Measurements from ENCODE around the gene C16orf74. TPM values are rescaled to one million over a fixed set of nuclear protein-coding genes. Genes with fewer than 3 reads are reported as not detected.
A peak's percentile ranks its signal among the peaks of the same experiment; 100 is the strongest.

Gene C16orf74
- total and polyA plus RNA-seq, 8 donors = 0.37 to 1.3 (median 0.72) TPM

DNA sequence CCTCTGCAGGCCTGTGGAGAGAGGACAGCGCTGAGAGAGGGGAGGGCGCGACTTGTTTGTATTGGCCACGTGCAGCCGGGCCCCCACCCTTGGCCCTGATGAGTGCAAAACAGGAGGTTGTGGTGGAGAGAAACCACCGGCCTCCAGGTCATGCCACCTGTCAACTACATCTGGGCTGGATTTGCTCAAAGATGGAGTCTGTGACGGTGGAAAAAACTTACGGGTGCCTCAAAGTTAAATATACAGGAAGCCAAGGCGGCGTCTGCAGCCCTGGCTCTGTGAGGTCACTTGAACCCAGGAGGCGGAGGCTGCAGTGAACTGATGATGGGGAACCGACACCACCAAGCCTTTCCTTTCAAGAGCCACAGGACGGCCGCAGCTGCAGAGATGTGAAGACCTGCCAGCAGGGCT lies 15.7 kb downstream of the C16orf74 start:
- DNase-seq (no peak), ATAC-seq (peak in 3 of 4 donors; percentile 18 to 32 (median 28)), FAIRE-seq (no peak)
- Histone ChIP-seq H3K27ac (no peak overlapping the region), H3K36me3 (no peaks in the 10 kb centered on the region), H3K4me3 (no peak overlapping the region), H3K4me1 (peaks cover 3 to 9% (median 8%) of the 10 kb centered on the region in 3 donors), H3K9me3 (no peaks in the 10 kb centered on the region), H3K27me3 (no peaks in the 10 kb centered on the region)
- intact Hi-C loops (cut with DNase I) = no loop called here
- no peak for TF ChIP-seq CTCF (IDR thresholded peaks at IDR 0.05)
- WGBS, 2 donors = 63 to 70% methylated on average over 14 of the region's 14 CpGs

GRCh38 chr16:85734311-85735017 lies 16.4 kb downstream of the C16orf74 start:
- no peak overlapping the region for H3K4me3 ChIP-seq
- no peak overlapping the region for H3K27ac ChIP-seq
- intact Hi-C loops (cut with DNase I) = no loop called here
- H3K9me3 ChIP-seq = no peaks in the 10 kb centered on the region
- H3K27me3 ChIP-seq = no peaks in the 10 kb centered on the region
- no peaks in the 10 kb centered on the region for H3K36me3 ChIP-seq
- no peak for TF ChIP-seq CTCF (IDR thresholded peaks at IDR 0.05)
- FAIRE-seq (no peak), DNase-seq (peak in 1 of 6 donors; percentile 25), ATAC-seq (peak; percentile 50 to 83 (median 64))
- 31 to 39% methylated on average over 10 of the region's 10 CpGs for WGBS, 2 donors
- H3K4me1 ChIP-seq = peaks cover 3 to 9% (median 8%) of the 10 kb centered on the region in 3 donors

DNA sequence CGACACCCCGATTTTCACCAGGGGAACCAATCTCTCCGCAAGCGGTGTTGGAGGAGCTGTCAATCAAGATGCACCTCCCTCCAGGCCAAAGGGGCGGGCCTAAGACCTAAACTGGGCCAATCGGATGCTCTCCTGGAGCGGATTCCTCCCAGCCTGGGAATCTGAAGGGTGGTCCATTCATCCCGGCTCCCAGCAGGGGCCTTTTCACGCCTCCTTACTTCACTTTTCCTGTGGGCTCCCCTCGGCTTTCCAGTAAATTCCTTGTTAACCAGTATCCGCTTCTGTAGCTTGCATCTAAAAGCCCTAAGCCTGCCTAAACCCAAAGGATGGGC lies 17.1 kb downstream of the C16orf74 start:
- no peaks in the 10 kb centered on the region for H3K36me3 ChIP-seq
- WGBS, 2 donors = 80 to 82% methylated on average over 11 of the region's 11 CpGs
- no peak for DNase-seq
- no peaks in the 10 kb centered on the region for H3K27me3 ChIP-seq
- no peak overlapping the region for H3K4me3 ChIP-seq
- peak in 1 of 4 donors; percentile 10 for ATAC-seq
- FAIRE-seq = no peak
- intact Hi-C loops (cut with DNase I) = no loop called here
- no peak for TF ChIP-seq CTCF (IDR thresholded peaks at IDR 0.05)
- H3K27ac ChIP-seq = no peak overlapping the region
- no peaks in the 10 kb centered on the region for H3K9me3 ChIP-seq
- H3K4me1 ChIP-seq = peaks cover 3 to 9% (median 8%) of the 10 kb centered on the region in 3 donors

- FAIRE-seq (no peak), DNase-seq (no peak), ATAC-seq (peak in 1 of 4 donors; percentile 35)
- Histone ChIP-seq H3K27me3 (no peaks in the 10 kb centered on the region), H3K36me3 (no peaks in the 10 kb centered on the region), H3K4me1 (peaks cover 3 to 9% (median 8%) of the 10 kb centered on the region in 3 donors), H3K9me3 (no peaks in the 10 kb centered on the region), H3K4me3 (no peak overlapping the region), H3K27ac (no peak overlapping the region)
- intact Hi-C loops (cut with DNase I) = no loop called here
- WGBS, 2 donors = 78 to 80% methylated on average over 13 of the region's 13 CpGs
- TF ChIP-seq CTCF (IDR thresholded peaks at IDR 0.05) = no peak
Observed at GRCh38 chr16:85733155-85733838, 17.6 kb downstream of the C16orf74 start.

- no peak for TF ChIP-seq CTCF (IDR thresholded peaks at IDR 0.05)
- H3K27ac ChIP-seq = no peak overlapping the region
- ATAC-seq (peak in 1 of 4 donors; percentile 34), DNase-seq (no peak), FAIRE-seq (no peak)
- WGBS, 2 donors = 60 to 62% methylated on average over 5 of the region's 5 CpGs
- no peak overlapping the region for H3K4me3 ChIP-seq
- H3K9me3 ChIP-seq = no peaks in the 10 kb centered on the region
- H3K27me3 ChIP-seq = no peaks in the 10 kb centered on the region
- H3K4me1 ChIP-seq = peaks cover 3 to 9% (median 8%) of the 10 kb centered on the region in 3 donors
- no peaks in the 10 kb centered on the region for H3K36me3 ChIP-seq
- intact Hi-C loops (cut with DNase I) = no loop called here
Observed at GRCh38 chr16:85731179-85731578, 19.7 kb downstream of the C16orf74 start.

Data from pancreas (tissue), 10 donors.